GM12878 (cell line): ENCODE results near the gene EML1. TPM values are rescaled to one million over a fixed set of nuclear protein-coding genes. Genes with fewer than 3 reads are reported as not detected.

Experiments used
- ATAC-seq: fragments of 200-7000 bp; cut with Tn5 transposase; 3 replicates; pipeline ENCODE4 v1.9.1; 2020; ENCODE audit warnings: mild to moderate bottlenecking, moderate library complexity
- BruUV-seq: library from RNA; stranded (reverse); fragments of 400-500 nt; replicated peaks from 2 replicates; lab custom pipeline; 2021; lab: Mats Ljungman, UMichigan
- CTCF ChIA-PET: fragments of 300-600 bp; sonication (Branson Sonifier 250); formaldehyde crosslinking; extraction: SDS; loops from one replicate; lab custom pipeline; 2021; ENCODE audit warnings: inconsistent platforms; lab: Yijun Ruan, JAX
- POLR2A ChIA-PET: fragments of 350-600 bp; formaldehyde crosslinking; extraction: SDS; loops from one replicate; lab custom pipeline; 2021; ENCODE audit warnings: inconsistent platforms; lab: Charles Lee
- RAD21 ChIA-PET: fragments of 300-600 bp; sonication (Branson Sonifier 250); formaldehyde crosslinking; loops from one replicate; lab custom pipeline; 2023; ENCODE audit warnings: antibody characterized with exemption; ENCODE audit not compliant: unreplicated experiment; lab: Charles Lee
- SMC1A ChIA-PET: fragments of 300-600 bp; sonication (Branson Sonifier 250); formaldehyde crosslinking; loops from one replicate; lab custom pipeline; 2023; ENCODE audit not compliant: unreplicated experiment, uncharacterized antibody; lab: Charles Lee
- DNase-seq: peaks from one replicate; pipeline ENCODE4 v3.0.0-alpha.2; 2011; ENCODE audit warnings: low read depth, low spot score
- FAIRE-seq: peaks from 3 replicates; lab custom pipeline; 2011; peaks lifted over from hg19 to GRCh38; lab: Jason Lieb, UNC
- H2AFZ ChIP-seq: 2 replicates; pipeline ENCODE4 v1.6.0; 2011; ENCODE audit warnings: low read depth, low read length, control low read depth; ENCODE audit not compliant: control insufficient read depth
- H3K27ac ChIP-seq: 2 replicates; pipeline ENCODE4 v1.5.1; 2011; ENCODE audit warnings: control low read depth; ENCODE audit not compliant: control insufficient read depth, insufficient read depth
- H3K27me3 ChIP-seq, 2 experiments: replicated peaks in 1 of 2; 2 replicates each; pipeline versions ENCODE4 v1.6.0 to v1.6.1; 2011; ENCODE audit warnings: low read length in 1 of 2; ENCODE audit not compliant: control insufficient read depth in 2 of 2, insufficient read depth in 2 of 2
- H3K36me3 ChIP-seq, 2 experiments: 2 replicates each; pipeline ENCODE4 v1.5.1; 2011; ENCODE audit warnings: low read length in 1 of 2; ENCODE audit not compliant: control insufficient read depth in 2 of 2, insufficient read depth in 2 of 2
- H3K4me1 ChIP-seq: 2 replicates; pipeline ENCODE4 v1.6.1; 2011; ENCODE audit warnings: mild to moderate bottlenecking, low read length, moderate library complexity, mixed read lengths; ENCODE audit not compliant: control insufficient read depth, insufficient read depth
- H3K4me2 ChIP-seq: 2 replicates; pipeline ENCODE4 v1.6.0; 2011; ENCODE audit warnings: control low read depth; ENCODE audit not compliant: control insufficient read depth, insufficient read depth
- H3K4me3 ChIP-seq: fragments of 200-600 bp; sonication (generic); 2 replicates; pipeline ENCODE4 v1.5.1; 2016
- H3K79me2 ChIP-seq: 2 replicates; pipeline ENCODE4 v1.6.0; 2011; ENCODE audit warnings: low read length; ENCODE audit not compliant: control insufficient read depth, insufficient read depth
- H3K9ac ChIP-seq: 2 replicates; pipeline ENCODE4 v1.8.0; 2011; ENCODE audit warnings: low read length, control low read depth, mixed read lengths; ENCODE audit not compliant: control insufficient read depth, insufficient read depth
- H3K9me3 ChIP-seq: replicated peaks from 3 replicates; pipeline ENCODE4 v1.5.1; 2011; ENCODE audit warnings: mild to moderate bottlenecking, low read length; ENCODE audit not compliant: control insufficient read depth, insufficient read depth
- H4K20me1 ChIP-seq: 2 replicates; pipeline ENCODE4 v1.6.0; 2011; ENCODE audit not compliant: control insufficient read depth, insufficient read depth
- BHLHE40 ChIP-seq, 2 experiments: fragments of 450-650 bp in 1 of 2; IDR thresholded peaks; 2 replicates each; pipeline ENCODE4 v1.6.1; 2011 to 2017; ENCODE audit warnings: low read depth in 2 of 2, borderline replicate concordance in 1 of 2, improper control_type of control experiment in 1 of 2, low read length in 1 of 2, mild to moderate bottlenecking in 1 of 2
- BRCA1 ChIP-seq: IDR thresholded peaks from 2 replicates; pipeline ENCODE4 v1.6.1; 2011; ENCODE audit warnings: low read depth, low read length, improper control_type of control experiment
- KDM1A ChIP-seq: fragments of 200-600 bp; sonication (generic); IDR thresholded peaks from 2 replicates; pipeline ENCODE4 v1.6.1; 2016; ENCODE audit warnings: borderline replicate concordance
- KLF5 ChIP-seq: fragments of 450-650 bp; IDR thresholded peaks from 2 replicates; pipeline ENCODE4 v1.6.1; 2014; ENCODE audit warnings: mild to moderate bottlenecking; ENCODE audit not compliant: partially characterized antibody
- MEF2B ChIP-seq: fragments of 450-650 bp; IDR thresholded peaks from 2 replicates; pipeline ENCODE4 v1.6.1; 2018; ENCODE audit warnings: mild to moderate bottlenecking, moderate library complexity; ENCODE audit not compliant: partially characterized antibody, poor library complexity, severe bottlenecking
- MXI1 ChIP-seq: fragments of 150-350 bp; IDR thresholded peaks from 2 replicates; pipeline ENCODE4 v1.6.1; 2011; ENCODE audit warnings: low read depth, mild to moderate bottlenecking, inconsistent platforms, low read length, improper control_type of control experiment
- NFXL1 ChIP-seq: fragments of 450-650 bp; IDR thresholded peaks from 2 replicates; pipeline ENCODE4 v1.6.1; 2017; ENCODE audit warnings: antibody characterized with exemption, mild to moderate bottlenecking, borderline replicate concordance
- NR2F1 ChIP-seq: fragments of 450-650 bp; conservative IDR thresholded peaks from 2 replicates; pipeline ENCODE4 v1.6.1; 2017; ENCODE audit warnings: mild to moderate bottlenecking
- RELA ChIP-seq: fragments of 450-650 bp; IDR thresholded peaks from 2 replicates; pipeline ENCODE4 v1.8.0; 2014; ENCODE audit warnings: borderline replicate concordance; ENCODE audit not compliant: partially characterized antibody
- SMAD5 ChIP-seq: IDR thresholded peaks from 2 replicates; pipeline ENCODE4 v1.6.1; 2016; ENCODE audit warnings: antibody characterized with exemption, low read depth
- TAF1 ChIP-seq: IDR thresholded peaks from 2 replicates; pipeline ENCODE4 v1.6.1; 2011; ENCODE audit warnings: mild to moderate bottlenecking, low read depth, low read length, borderline replicate concordance
- ZNF384 ChIP-seq: IDR thresholded peaks from 2 replicates; pipeline ENCODE4 v1.6.1; 2012; ENCODE audit warnings: low read depth, mild to moderate bottlenecking, low read length, improper control_type of control experiment, borderline replicate concordance
- WGBS: methylation state at CpG from one replicate; pipeline ENCODE4 v1.1.6; 2016; ENCODE audit warnings: low lambda C conversion rate; ENCODE audit not compliant: insufficient replicate concordance, insufficient coverage; ENCODE audit errors: missing lambda C conversion rate; 5-methylcytosine and 5-hydroxymethylcytosine counted together
- in situ Hi-C: fragments of 300-500 bp; cut with MboI; formaldehyde crosslinking; loops from 9 replicates; pipeline ENCODE4 v1.14.3; 2018; ENCODE audit warnings: mixed read lengths
- intact Hi-C: fragments of 100-400 bp; cut with micrococcal nuclease; formaldehyde crosslinking; loops from one replicate; pipeline ENCODE4 v1.14.2; 2022; ENCODE audit not compliant: unreplicated experiment
- polyA plus RNA-seq, 11 experiments: library from polyadenylated mRNA; depleted of rRNA in 4 of 11; unstranded in 6 of 11; stranded (reverse) in 5 of 11; fragments of >200 nt; fragmentation: Nextera tagmentation in 4 of 11; fragmentation: Illumina TruSeq in 1 of 11; extraction: Ambion mirVana in 4 of 11; extraction: Trizol in 1 of 11; gene quantifications; 1 replicate in 1 of 11; 2 replicates in 10 of 11; pipeline versions ENCODE4 v1.2.1 to v1.2.3, GENCODE V29; 2011 to 2016; ENCODE audit warnings: inconsistent platforms in 2 of 11, missing spikeins in 2 of 11, low read depth in 1 of 11
- total RNA-seq, 4 experiments: library from RNA; depleted of rRNA in 3 of 4; stranded (reverse); fragments of >200 nt in 3 of 4; fragmentation: Illumina TruSeq in 1 of 4; extraction: Trizol in 1 of 4; gene quantifications; 2 replicates each; pipeline versions ENCODE4 v1.2.1 to v1.2.3, GENCODE V29; 2013 to 2021
- TF ChIP-seq, protein P1 (sequence below): fragments of 450-650 bp; IDR thresholded peaks from 2 replicates; pipeline ENCODE4 v1.6.1; 2017; ENCODE audit warnings: mild to moderate bottlenecking
- TF ChIP-seq, protein P2 (sequence below), 3 experiments: IDR thresholded peaks in 2 of 3; conservative IDR thresholded peaks in 1 of 3; 2 replicates each; pipeline ENCODE4 v1.5.1; 2011; ENCODE audit warnings: low read depth in 3 of 3, low read length in 3 of 3, mild to moderate bottlenecking in 3 of 3, control low read depth in 2 of 3, moderate library complexity in 2 of 3, inconsistent platforms in 1 of 3, mixed read lengths in 1 of 3; ENCODE audit not compliant: control insufficient read depth in 2 of 3, insufficient read depth in 1 of 3; ENCODE audit errors: extremely low read depth in 1 of 3
- TF ChIP-seq, protein P3 (sequence below): fragments of 450-650 bp; formaldehyde crosslinking; IDR thresholded peaks from 2 replicates; pipeline ENCODE4 v1.4.0; 2022; ENCODE audit warnings: mild to moderate bottlenecking, moderate library complexity

EML1 gene
- total and polyA plus RNA-seq, 10 of the 15 experiments (the other 5 are each of a cell fraction or from before 2014, with no cell fraction given), result 0.05 to 3.4 (median 0.11) TPM; not detected in 3

DNA sequence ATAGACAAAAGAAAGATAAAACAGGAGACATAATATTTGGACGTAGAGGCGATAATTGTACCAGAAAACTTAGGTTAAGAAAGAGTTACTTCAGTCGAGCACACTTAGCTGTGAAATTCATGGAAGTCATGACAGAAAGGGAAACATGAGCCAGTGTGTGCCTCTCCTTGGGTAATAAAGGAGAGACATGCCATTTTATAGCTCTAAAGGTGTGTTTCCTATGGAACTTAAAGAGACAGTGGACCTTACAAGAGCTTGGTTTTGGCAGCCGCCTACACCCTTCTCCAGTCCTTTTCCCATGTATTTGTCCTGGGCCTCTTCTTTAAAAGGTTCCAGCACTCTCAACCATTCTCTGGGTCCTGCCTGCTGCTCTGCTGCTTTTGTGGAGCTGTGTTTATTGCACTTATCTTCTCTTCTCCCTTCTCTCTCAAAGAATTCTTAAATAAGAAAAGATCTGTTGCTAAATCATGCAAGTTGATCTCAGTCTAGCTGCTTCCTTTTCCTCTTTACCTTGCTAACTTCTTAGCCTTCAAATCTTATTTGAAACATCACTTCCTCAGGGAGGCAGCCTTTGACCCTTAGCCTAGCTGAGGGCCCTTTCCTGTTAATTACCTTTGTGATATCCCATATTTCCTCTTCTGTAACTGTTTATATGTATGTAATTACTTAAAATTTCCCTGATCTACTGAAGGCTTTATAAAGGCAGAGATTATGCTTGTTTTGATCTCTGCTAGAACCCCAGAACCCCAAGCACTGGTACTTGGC is 190.2 kb downstream of the EML1 start:
- Histone ChIP-seq H3K4me2 (no peak overlapping the region), H3K4me3 (no peak overlapping the region), H4K20me1 (no peaks in the 10 kb centered on the region), H3K4me1 (no peaks in the 10 kb centered on the region), H2AFZ (no peak overlapping the region), H3K27ac (no peak overlapping the region), H3K9me3 (no peaks in the 10 kb centered on the region; the same call in 2 of the 3 replicates), H3K9ac (no peak overlapping the region), H3K79me2 (no peaks in the 10 kb centered on the region), H3K36me3 (no peaks in the 10 kb centered on the region), H3K27me3 (no peaks in the 10 kb centered on the region)
- BruUV-seq, result no TSS peak
- intact Hi-C loops, result loop anchor here (2.0 to 5.0 kb wide), 2 partner anchors 84 to 209 kb away; partner anchors contain the start of gene EVL
- no peak for ATAC-seq
- no peak for FAIRE-seq
- DNase-seq, result no peak
- ChIA-PET RAD21 (interaction anchor here (0.6 to 4.2 kb wide), 13 partner anchors 12 to 209 kb away, joined by 3 to 39 read pairs (median 4); partner anchors contain the start of gene EVL), POLR2A (interaction anchor here (0.6 to 1.0 kb wide), 4 partner anchors 9 to 108 kb away, joined by 3 to 5 read pairs (median 4); no protein-coding TSS in a partner anchor), CTCF (interaction anchor here (0.8 to 6.8 kb wide), 28 partner anchors 9 to 240 kb away, joined by 3 to 100 read pairs (median 5); partner anchors contain the start of gene EVL), SMC1A (interaction anchor here (0.6 to 4.3 kb wide), 24 partner anchors 9 to 212 kb away, joined by 3 to 52 read pairs (median 6); partner anchors contain the start of gene EVL)
- WGBS, result 52% methylated on average over 4 of the region's 4 CpGs
- in situ Hi-C loops, result loop anchor here (5.0 kb wide), 1 partner anchor 204 kb away; no protein-coding TSS in a partner anchor
- TF ChIP-seq TAF1, result no peak
- no peak for TF ChIP-seq SMAD5
- no peak for TF ChIP-seq MXI1
- TF ChIP-seq KLF5, result no peak
- no peak for TF ChIP-seq MEF2B
- no peak for TF ChIP-seq BHLHE40 (IDR thresholded peaks at IDR 0.05; ENCODE audit: borderline replicate concordance in 1 of 2, low read depth in 2 of 2, low read length in 1 of 2)
- no peak for TF ChIP-seq BRCA1
- TF ChIP-seq NR2F1, result no peak
- TF ChIP-seq, protein P1, sequence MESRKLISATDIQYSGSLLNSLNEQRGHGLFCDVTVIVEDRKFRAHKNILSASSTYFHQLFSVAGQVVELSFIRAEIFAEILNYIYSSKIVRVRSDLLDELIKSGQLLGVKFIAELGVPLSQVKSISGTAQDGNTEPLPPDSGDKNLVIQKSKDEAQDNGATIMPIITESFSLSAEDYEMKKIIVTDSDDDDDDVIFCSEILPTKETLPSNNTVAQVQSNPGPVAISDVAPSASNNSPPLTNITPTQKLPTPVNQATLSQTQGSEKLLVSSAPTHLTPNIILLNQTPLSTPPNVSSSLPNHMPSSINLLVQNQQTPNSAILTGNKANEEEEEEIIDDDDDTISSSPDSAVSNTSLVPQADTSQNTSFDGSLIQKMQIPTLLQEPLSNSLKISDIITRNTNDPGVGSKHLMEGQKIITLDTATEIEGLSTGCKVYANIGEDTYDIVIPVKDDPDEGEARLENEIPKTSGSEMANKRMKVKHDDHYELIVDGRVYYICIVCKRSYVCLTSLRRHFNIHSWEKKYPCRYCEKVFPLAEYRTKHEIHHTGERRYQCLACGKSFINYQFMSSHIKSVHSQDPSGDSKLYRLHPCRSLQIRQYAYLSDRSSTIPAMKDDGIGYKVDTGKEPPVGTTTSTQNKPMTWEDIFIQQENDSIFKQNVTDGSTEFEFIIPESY, result no peak
- no peak for TF ChIP-seq ZNF384
- TF ChIP-seq NFXL1, result no peak
- TF ChIP-seq RELA, result no peak
- no peak for TF ChIP-seq KDM1A
- TF ChIP-seq, protein P2, sequence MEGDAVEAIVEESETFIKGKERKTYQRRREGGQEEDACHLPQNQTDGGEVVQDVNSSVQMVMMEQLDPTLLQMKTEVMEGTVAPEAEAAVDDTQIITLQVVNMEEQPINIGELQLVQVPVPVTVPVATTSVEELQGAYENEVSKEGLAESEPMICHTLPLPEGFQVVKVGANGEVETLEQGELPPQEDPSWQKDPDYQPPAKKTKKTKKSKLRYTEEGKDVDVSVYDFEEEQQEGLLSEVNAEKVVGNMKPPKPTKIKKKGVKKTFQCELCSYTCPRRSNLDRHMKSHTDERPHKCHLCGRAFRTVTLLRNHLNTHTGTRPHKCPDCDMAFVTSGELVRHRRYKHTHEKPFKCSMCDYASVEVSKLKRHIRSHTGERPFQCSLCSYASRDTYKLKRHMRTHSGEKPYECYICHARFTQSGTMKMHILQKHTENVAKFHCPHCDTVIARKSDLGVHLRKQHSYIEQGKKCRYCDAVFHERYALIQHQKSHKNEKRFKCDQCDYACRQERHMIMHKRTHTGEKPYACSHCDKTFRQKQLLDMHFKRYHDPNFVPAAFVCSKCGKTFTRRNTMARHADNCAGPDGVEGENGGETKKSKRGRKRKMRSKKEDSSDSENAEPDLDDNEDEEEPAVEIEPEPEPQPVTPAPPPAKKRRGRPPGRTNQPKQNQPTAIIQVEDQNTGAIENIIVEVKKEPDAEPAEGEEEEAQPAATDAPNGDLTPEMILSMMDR (IDR thresholded peaks at IDR 0.05 in 2 of 3, conservative IDR thresholded peaks at IDR 0.05 in 1 of 3; ENCODE audit: control insufficient read depth in 2 of 3, extremely low read depth in 1 of 3, insufficient read depth in 1 of 3, low read depth in 3 of 3, low read length in 3 of 3), result no peak
- TF ChIP-seq, protein P3, sequence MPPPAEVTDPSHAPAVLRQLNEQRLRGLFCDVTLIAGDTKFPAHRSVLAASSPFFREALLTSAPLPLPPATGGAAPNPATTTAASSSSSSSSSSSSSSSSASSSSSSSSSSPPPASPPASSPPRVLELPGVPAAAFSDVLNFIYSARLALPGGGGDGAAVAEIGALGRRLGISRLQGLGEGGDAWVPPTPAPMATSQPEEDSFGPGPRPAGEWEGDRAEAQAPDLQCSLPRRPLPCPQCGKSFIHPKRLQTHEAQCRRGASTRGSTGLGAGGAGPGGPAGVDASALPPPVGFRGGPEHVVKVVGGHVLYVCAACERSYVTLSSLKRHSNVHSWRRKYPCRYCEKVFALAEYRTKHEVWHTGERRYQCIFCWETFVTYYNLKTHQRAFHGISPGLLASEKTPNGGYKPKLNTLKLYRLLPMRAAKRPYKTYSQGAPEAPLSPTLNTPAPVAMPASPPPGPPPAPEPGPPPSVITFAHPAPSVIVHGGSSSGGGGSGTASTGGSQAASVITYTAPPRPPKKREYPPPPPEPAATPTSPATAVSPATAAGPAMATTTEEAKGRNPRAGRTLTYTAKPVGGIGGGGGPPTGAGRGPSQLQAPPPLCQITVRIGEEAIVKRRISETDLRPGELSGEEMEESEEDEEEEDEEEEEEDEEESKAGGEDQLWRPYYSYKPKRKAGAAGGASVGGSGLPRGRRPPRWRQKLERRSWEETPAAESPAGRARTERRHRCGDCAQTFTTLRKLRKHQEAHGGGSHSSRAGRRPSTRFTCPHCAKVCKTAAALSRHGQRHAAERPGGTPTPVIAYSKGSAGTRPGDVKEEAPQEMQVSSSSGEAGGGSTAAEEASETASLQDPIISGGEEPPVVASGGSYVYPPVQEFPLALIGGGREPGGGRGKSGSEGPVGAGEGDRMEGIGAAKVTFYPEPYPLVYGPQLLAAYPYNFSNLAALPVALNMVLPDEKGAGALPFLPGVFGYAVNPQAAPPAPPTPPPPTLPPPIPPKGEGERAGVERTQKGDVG, result no peak
